CD4-positive, alpha-beta memory T cell (primary cell): ENCODE measurements around the gene FUT2. TPM values are rescaled to one million over a fixed set of nuclear protein-coding genes. Genes with fewer than 3 reads are reported as not detected.

Experiments
- CTCF ChIA-PET: fragments of 350-600 bp; sonication (Branson Sonifier 250); formaldehyde crosslinking; loops from one replicate; lab custom pipeline; 2021; ENCODE audit warnings: inconsistent platforms; ENCODE audit not compliant: partially characterized antibody; lab: Charles Lee
- POLR2A ChIA-PET: fragments of 350-600 bp; sonication (Branson Sonifier 250); formaldehyde crosslinking; loops from one replicate; lab custom pipeline; 2021; ENCODE audit not compliant: partially characterized antibody; lab: Charles Lee
- DNase-seq, 5 donors: peaks; one replicate each; pipeline versions ENCODE4 v3.0.0 to v3.0.0-alpha.2; 2020 to 2022; ENCODE audit warnings: mixed read lengths in 1 of 5
- H3K27ac ChIP-seq: one replicate; pipeline ENCODE4 v1.7.0; 2013; ENCODE audit warnings: low read depth, low read length
- H3K27me3 ChIP-seq: 2 replicates; pipeline ENCODE4 v1.7.0; 2013; ENCODE audit warnings: mild to moderate bottlenecking, low read length, moderate library complexity; ENCODE audit not compliant: insufficient read depth
- H3K36me3 ChIP-seq: 2 replicates; pipeline ENCODE4 v1.7.0; 2013; ENCODE audit warnings: mild to moderate bottlenecking, low read length, moderate library complexity; ENCODE audit not compliant: insufficient read depth
- H3K4me1 ChIP-seq: 2 replicates; pipeline ENCODE4 v1.7.0; 2013; ENCODE audit warnings: mild to moderate bottlenecking, low read length, moderate library complexity; ENCODE audit not compliant: insufficient read depth
- H3K4me3 ChIP-seq, 2 donors: one replicate each; pipeline ENCODE4 v1.7.0; 2013; ENCODE audit warnings: low read length in 2 of 2, mild to moderate bottlenecking in 1 of 2
- H3K9me3 ChIP-seq, 2 donors: one replicate each; pipeline ENCODE4 v1.7.0; 2013; ENCODE audit warnings: low read length in 2 of 2, control low read depth in 1 of 2; ENCODE audit not compliant: control insufficient read depth in 1 of 2
- H3K27ac Mint-ChIP-seq, 7 donors: one replicate each; pipeline ENCODE4 v1.8.0; 2020 to 2021; ENCODE audit warnings: mixed read lengths in 7 of 7, mild to moderate bottlenecking in 6 of 7, inconsistent platforms in 3 of 7, moderate library complexity in 3 of 7
- H3K27me3 Mint-ChIP-seq, 2 donors: one replicate each; pipeline ENCODE4 v1.8.0; 2020 to 2021; ENCODE audit warnings: mixed read lengths in 2 of 2
- H3K36me3 Mint-ChIP-seq, 2 donors: one replicate each; pipeline ENCODE4 v1.8.0; 2020 to 2021; ENCODE audit warnings: mixed read lengths in 2 of 2, inconsistent platforms in 1 of 2, mild to moderate bottlenecking in 1 of 2
- H3K4me1 Mint-ChIP-seq, 4 donors: one replicate each; pipeline ENCODE4 v1.8.0; 2020 to 2021; ENCODE audit warnings: mixed read lengths in 4 of 4, mild to moderate bottlenecking in 1 of 4
- H3K4me3 Mint-ChIP-seq, 8 donors: one replicate each; pipeline ENCODE4 v1.8.0; 2020 to 2021; ENCODE audit warnings: mixed read lengths in 8 of 8, mild to moderate bottlenecking in 7 of 8, moderate library complexity in 6 of 8, inconsistent platforms in 3 of 8
- H3K9me3 Mint-ChIP-seq, 8 donors: one replicate each; pipeline ENCODE4 v1.8.0; 2020 to 2021; ENCODE audit warnings: mixed read lengths in 8 of 8, mild to moderate bottlenecking in 5 of 8, inconsistent platforms in 3 of 8, moderate library complexity in 1 of 8
- intact Hi-C: fragments of 100-400 bp; cut with micrococcal nuclease; formaldehyde crosslinking; loops from one replicate; pipeline ENCODE4 v1.15.1; 2023
- polyA plus RNA-seq, 2 donors: library from polyadenylated mRNA; unstranded; fragments of 300-500 nt; fragmentation: Illumina TruSeq; gene quantifications; one replicate each; pipeline ENCODE4 v1.2.3, GENCODE V29; 2021
- total RNA-seq, 2 experiments: library from RNA; stranded (reverse); gene quantifications; one replicate each; pipeline ENCODE4 v1.2.3, GENCODE V29; 2021

FUT2 gene
- total and polyA plus RNA-seq, 4 experiments from 2014 or later = 0.11 to 0.59 TPM; not detected in 2

- Histone ChIP-seq H3K27ac (no peak overlapping the region), H3K27me3 (no peaks in the 10 kb centered on the region), H3K4me3 (no peak overlapping the region), H3K9me3 (no peaks in the 10 kb centered on the region), H3K4me1 (peaks cover 20% of the 10 kb centered on the region), H3K36me3 (no peaks in the 10 kb centered on the region)
- Mint-ChIP-seq H3K4me3 (peak overlapping the region in 1 of 8 donors; percentile 54), H3K36me3 (peaks cover 0 to 5% of the 10 kb centered on the region in 2 donors), H3K27me3 (no peaks in the 10 kb centered on the region), H3K9me3 (no peaks in the 10 kb centered on the region), H3K27ac (peak overlapping the region in 2 of 7 donors; percentile 43 to 64), H3K4me1 (peaks cover 9 to 38% (median 22%) of the 10 kb centered on the region in 4 donors)
- POLR2A ChIA-PET = no interaction called here
- CTCF ChIA-PET = no interaction called here
- no peak for DNase-seq
- intact Hi-C loops = no loop called here
These were observed 23.0 kb downstream of the FUT2 start for GRCh38 chr19:48718711-48719231.

- Mint-ChIP-seq H3K4me3 (peak within 1 kb of the TSS; percentile 94 to 99 (median 98)), H3K27me3 (no peaks in the 10 kb centered on the region), H3K4me1 (peaks cover 7 to 33% (median 19%) of the 10 kb centered on the region in 4 donors), H3K9me3 (no peaks in the 10 kb centered on the region), H3K36me3 (peaks cover 0 to 3% of the 10 kb centered on the region in 2 donors), H3K27ac (peak within 1 kb of the TSS; percentile 94 to 100 (median 99))
- Histone ChIP-seq H3K4me1 (peaks cover 19% of the 10 kb centered on the region), H3K9me3 (no peaks in the 10 kb centered on the region), H3K4me3 (peak within 1 kb of the TSS in 1 of 2 donors; percentile 75), H3K27me3 (no peaks in the 10 kb centered on the region), H3K27ac (peak within 1 kb of the TSS; percentile 72), H3K36me3 (no peaks in the 10 kb centered on the region)
- CTCF ChIA-PET = interaction anchor here (1.4 to 1.5 kb wide), 2 partner anchors 76 to 274 kb away, joined by 3 to 4 read pairs; partner anchors contain the start of genes GYS1 and RUVBL2
- POLR2A ChIA-PET = interaction anchor here (1.4 kb wide), 1 partner anchor 152 kb away, joined by 3 read pairs; the partner anchor contains the start of gene PPP1R15A
- no peak for DNase-seq
- intact Hi-C loops = no loop called here
These were observed 23.7 kb downstream of the FUT2 start, which contains the start of gene MAMSTR for GRCh38 chr19:48719263-48720171. Gene MAMSTR, minus strand, starts transcription at chr19:48719725. Its CDS starts 694 bp downstream, at chr19:48719031.

- Histone ChIP-seq H3K4me1 (peaks cover 16% of the 10 kb centered on the region), H3K27ac (no peak overlapping the region), H3K9me3 (no peaks in the 10 kb centered on the region), H3K36me3 (no peaks in the 10 kb centered on the region), H3K27me3 (no peaks in the 10 kb centered on the region), H3K4me3 (peak overlapping the region in 1 of 2 donors; percentile 75)
- ChIA-PET POLR2A (interaction anchor here (0.8 to 1.9 kb wide), 13 partner anchors 8 to 1157 kb away, joined by 3 to 18 read pairs (median 4); partner anchors contain the start of genes AKT1S1, CA11, DBP and FTL), CTCF (interaction anchor here (1.4 to 1.9 kb wide), 3 partner anchors 75 to 273 kb away, joined by 3 to 5 read pairs (median 4); partner anchors contain the start of genes GYS1 and RUVBL2)
- Mint-ChIP-seq H3K27me3 (no peaks in the 10 kb centered on the region), H3K4me3 (peak overlapping the region; percentile 94 to 99 (median 98)), H3K27ac (peak overlapping the region in 6 of 7 donors; percentile 94 to 100 (median 98)), H3K9me3 (peaks cover 0 to 4% (median 4%) of the 10 kb centered on the region in 8 donors), H3K36me3 (peaks cover 4 to 7% of the 10 kb centered on the region in 2 donors), H3K4me1 (peaks cover 12 to 33% (median 20%) of the 10 kb centered on the region in 4 donors)
- intact Hi-C loops = no loop called here
- DNase-seq = no peak
These were observed 24.5 kb downstream of the FUT2 start for GRCh38 chr19:48720251-48720612.

- Mint-ChIP-seq H3K27me3 (no peaks in the 10 kb centered on the region), H3K4me1 (peaks cover 15 to 34% (median 25%) of the 10 kb centered on the region in 4 donors), H3K27ac (peak overlapping the region; percentile 94 to 100 (median 99)), H3K36me3 (peaks cover 7 to 8% of the 10 kb centered on the region in 2 donors), H3K9me3 (peaks cover 0 to 8% (median 6%) of the 10 kb centered on the region in 8 donors), H3K4me3 (peak overlapping the region; percentile 94 to 99 (median 98))
- ChIA-PET CTCF (interaction anchor here (0.8 to 1.9 kb wide), 4 partner anchors 9 to 272 kb away, joined by 3 to 5 read pairs (median 4); partner anchors contain the start of genes GYS1 and RUVBL2), POLR2A (interaction anchor here (0.8 to 1.9 kb wide), 14 partner anchors 9 to 1156 kb away, joined by 3 to 18 read pairs (median 4); partner anchors contain the start of genes AKT1S1, CA11, DBP and FTL)
- peak overlapping the region; percentile 72 for H3K27ac ChIP-seq
- peak overlapping the region; percentile 50 to 75 for H3K4me3 ChIP-seq
- DNase-seq = peak; percentile 91 to 97 (median 92)
- intact Hi-C loops = loop anchor here (1.0 kb wide), 1 partner anchor 357 kb away; the partner anchor contains the start of gene TMEM143
- no peaks in the 10 kb centered on the region for H3K27me3 ChIP-seq
- H3K9me3 ChIP-seq = no peaks in the 10 kb centered on the region
- H3K4me1 ChIP-seq = peaks cover 19% of the 10 kb centered on the region
- H3K36me3 ChIP-seq = no peaks in the 10 kb centered on the region
These were observed 25.0 kb downstream of the FUT2 start for GRCh38 chr19:48720613-48721296.

GRCh38 chr19:48722196-48722708 is 26.5 kb downstream of the FUT2 start:
- no peak overlapping the region for H3K4me3 ChIP-seq
- Mint-ChIP-seq H3K27me3 (no peaks in the 10 kb centered on the region), H3K27ac (peak overlapping the region in 1 of 7 donors; percentile 80), H3K9me3 (peaks cover 0 to 14% (median 10%) of the 10 kb centered on the region in 8 donors), H3K36me3 (peaks cover 9 to 14% of the 10 kb centered on the region in 2 donors), H3K4me1 (peaks cover 21 to 46% (median 32%) of the 10 kb centered on the region in 4 donors), H3K4me3 (peak overlapping the region in 4 of 8 donors; percentile 7 to 36 (median 18))
- no peaks in the 10 kb centered on the region for H3K9me3 ChIP-seq
- POLR2A ChIA-PET = interaction anchor here (1.7 to 1.9 kb wide), 2 partner anchors 91 to 272 kb away, joined by 4 read pairs; partner anchors contain the start of gene RUVBL2
- CTCF ChIA-PET = interaction anchor here (0.7 to 1.9 kb wide), 3 partner anchors 17 to 364 kb away, joined by 3 to 5 read pairs (median 4); no protein-coding TSS in a partner anchor
- H3K27me3 ChIP-seq = no peaks in the 10 kb centered on the region
- H3K27ac ChIP-seq = no peak overlapping the region
- intact Hi-C loops = no loop called here
- peaks cover 33% of the 10 kb centered on the region for H3K4me1 ChIP-seq
- H3K36me3 ChIP-seq = no peaks in the 10 kb centered on the region
- DNase-seq = no peak
